HEK293 (cell line): Measurements from ENCODE around the gene HMGN2.
A peak's percentile ranks its signal among the peaks of the same experiment; 100 is the strongest.

Source experiments
- GLI2 ChIP-seq: fragments of 450-650 bp; formaldehyde crosslinking; IDR thresholded peaks from 2 replicates; pipeline ENCODE4; 2017; ENCODE audit warnings: missing biosample characterization, missing genetic modification characterization, low read depth, borderline replicate concordance
- HIC1 ChIP-seq: fragments of 450-650 bp; formaldehyde crosslinking; IDR thresholded peaks from 2 replicates; pipeline ENCODE4 v1.5.1; 2016; ENCODE audit warnings: missing biosample characterization, missing genetic modification characterization
- IKZF3 ChIP-seq: fragments of 450-650 bp; IDR thresholded peaks from 2 replicates; pipeline ENCODE4 v1.5.0; 2018; ENCODE audit warnings: missing biosample characterization, mild to moderate bottlenecking, missing genetic modification characterization, moderate library complexity
- KLF16 ChIP-seq: fragments of 450-650 bp; formaldehyde crosslinking; IDR thresholded peaks from 2 replicates; pipeline ENCODE4 v1.5.1; 2017; ENCODE audit warnings: missing biosample characterization, missing genetic modification characterization
- OSR2 ChIP-seq: fragments of 450-650 bp; formaldehyde crosslinking; IDR thresholded peaks from 2 replicates; pipeline ENCODE4 v1.5.1; 2016; ENCODE audit warnings: missing biosample characterization, missing genetic modification characterization
- PRDM1 ChIP-seq: fragments of 450-650 bp; formaldehyde crosslinking; IDR thresholded peaks from 2 replicates; pipeline ENCODE4; 2016; ENCODE audit warnings: missing biosample characterization, missing genetic modification characterization
- SP7 ChIP-seq: fragments of 450-650 bp; formaldehyde crosslinking; IDR thresholded peaks from 2 replicates; pipeline ENCODE4 v1.5.1; 2016; ENCODE audit warnings: missing biosample characterization, missing genetic modification characterization
- ZBTB10 ChIP-seq: fragments of 450-650 bp; formaldehyde crosslinking; IDR thresholded peaks from 2 replicates; pipeline ENCODE4 v1.5.1; 2016; ENCODE audit warnings: missing biosample characterization, missing genetic modification characterization
- ZBTB20 ChIP-seq: fragments of 450-650 bp; formaldehyde crosslinking; IDR thresholded peaks from 2 replicates; pipeline ENCODE4 v1.5.1; 2016; ENCODE audit warnings: missing biosample characterization, missing genetic modification characterization
- ZBTB21 ChIP-seq: fragments of 450-650 bp; formaldehyde crosslinking; IDR thresholded peaks from 2 replicates; pipeline ENCODE4 v1.5.1; 2017; ENCODE audit warnings: missing biosample characterization, missing genetic modification characterization
- ZNF2 ChIP-seq: fragments of 450-650 bp; formaldehyde crosslinking; IDR thresholded peaks from 2 replicates; pipeline ENCODE4 v1.5.1; 2016; ENCODE audit warnings: missing biosample characterization, missing genetic modification characterization
- ZNF24 ChIP-seq: fragments of 450-650 bp; formaldehyde crosslinking; IDR thresholded peaks from 2 replicates; pipeline ENCODE4 v1.5.1; 2016; ENCODE audit warnings: missing biosample characterization, missing genetic modification characterization
- ZNF266 ChIP-seq: fragments of 450-650 bp; formaldehyde crosslinking; IDR thresholded peaks from 2 replicates; pipeline ENCODE4 v1.5.1; 2016; ENCODE audit warnings: missing biosample characterization, missing genetic modification characterization, low read depth
- ZNF324 ChIP-seq: fragments of 450-650 bp; formaldehyde crosslinking; IDR thresholded peaks from 2 replicates; pipeline ENCODE4 v1.5.1; 2016; ENCODE audit warnings: missing biosample characterization, missing genetic modification characterization
- ZNF341 ChIP-seq: fragments of 450-650 bp; formaldehyde crosslinking; IDR thresholded peaks from 2 replicates; pipeline ENCODE4; 2016; ENCODE audit warnings: low read depth, missing biosample characterization, missing genetic modification characterization
- ZNF394 ChIP-seq: fragments of 450-650 bp; formaldehyde crosslinking; IDR thresholded peaks from 2 replicates; pipeline ENCODE4 v1.5.1; 2016; ENCODE audit warnings: missing biosample characterization, missing genetic modification characterization, mild to moderate bottlenecking, moderate library complexity, borderline replicate concordance
- ZNF398 ChIP-seq: fragments of 450-650 bp; formaldehyde crosslinking; IDR thresholded peaks from 2 replicates; pipeline ENCODE4 v1.5.1; 2017; ENCODE audit warnings: missing biosample characterization, missing genetic modification characterization
- ZNF501 ChIP-seq: fragments of 450-650 bp; formaldehyde crosslinking; IDR thresholded peaks from 2 replicates; pipeline ENCODE4 v1.5.1; 2016; ENCODE audit warnings: missing biosample characterization, missing genetic modification characterization
- ZNF558 ChIP-seq: fragments of 450-650 bp; formaldehyde crosslinking; IDR thresholded peaks from 2 replicates; pipeline ENCODE4 v1.5.1; 2016; ENCODE audit warnings: missing biosample characterization, missing genetic modification characterization
- ZNF629 ChIP-seq: fragments of 450-650 bp; formaldehyde crosslinking; IDR thresholded peaks from 2 replicates; pipeline ENCODE4 v1.5.1; 2017; ENCODE audit warnings: missing biosample characterization, missing genetic modification characterization
- ZNF660 ChIP-seq: fragments of 450-650 bp; IDR thresholded peaks from 2 replicates; pipeline ENCODE4 v1.5.1; 2018; ENCODE audit warnings: missing biosample characterization, mild to moderate bottlenecking, missing genetic modification characterization
- ZNF76 ChIP-seq: fragments of 450-650 bp; formaldehyde crosslinking; IDR thresholded peaks from 2 replicates; pipeline ENCODE4; 2016; ENCODE audit warnings: low read depth, missing biosample characterization, missing genetic modification characterization, borderline replicate concordance
- ZXDB ChIP-seq: fragments of 450-650 bp; formaldehyde crosslinking; IDR thresholded peaks from 2 replicates; pipeline ENCODE4 v1.5.1; 2016; ENCODE audit warnings: missing biosample characterization, missing genetic modification characterization
- TF ChIP-seq, protein P1 (sequence below): fragments of 450-650 bp; formaldehyde crosslinking; IDR thresholded peaks from 2 replicates; pipeline ENCODE4 v1.5.1; 2016; ENCODE audit warnings: missing biosample characterization, missing genetic modification characterization
- TF ChIP-seq, protein P2 (sequence below): fragments of 450-650 bp; formaldehyde crosslinking; IDR thresholded peaks from 2 replicates; pipeline ENCODE4 v1.5.1; 2016; ENCODE audit warnings: missing biosample characterization, missing genetic modification characterization, borderline replicate concordance

HMGN2 gene

GRCh38 chr1:26471498-26472319 lies 531 bp upstream of the HMGN2 start (continued):
- peak; percentile 93 for TF ChIP-seq HIC1 (tag by site-specific recombination)
- peak; percentile 61 for TF ChIP-seq ZNF341
- peak; percentile 66 for TF ChIP-seq OSR2
- TF ChIP-seq ZBTB21 (tag by site-specific recombination) = no peak
- TF ChIP-seq ZNF76 (tag by site-specific recombination) = 0 out of 2 replicates have a peak, but pooled peaks have one; percentile 43
- TF ChIP-seq ZXDB (tag by site-specific recombination) = peak; percentile 38
- TF ChIP-seq ZNF394 = peak; percentile 48; the same call in 1 of the 2 replicates
- TF ChIP-seq ZNF501 (tag by site-specific recombination) = peak; percentile 58; the same call in 1 of the 2 replicates
- peak; percentile 90 for TF ChIP-seq IKZF3 (tag by site-specific recombination)
- TF ChIP-seq, protein P1, sequence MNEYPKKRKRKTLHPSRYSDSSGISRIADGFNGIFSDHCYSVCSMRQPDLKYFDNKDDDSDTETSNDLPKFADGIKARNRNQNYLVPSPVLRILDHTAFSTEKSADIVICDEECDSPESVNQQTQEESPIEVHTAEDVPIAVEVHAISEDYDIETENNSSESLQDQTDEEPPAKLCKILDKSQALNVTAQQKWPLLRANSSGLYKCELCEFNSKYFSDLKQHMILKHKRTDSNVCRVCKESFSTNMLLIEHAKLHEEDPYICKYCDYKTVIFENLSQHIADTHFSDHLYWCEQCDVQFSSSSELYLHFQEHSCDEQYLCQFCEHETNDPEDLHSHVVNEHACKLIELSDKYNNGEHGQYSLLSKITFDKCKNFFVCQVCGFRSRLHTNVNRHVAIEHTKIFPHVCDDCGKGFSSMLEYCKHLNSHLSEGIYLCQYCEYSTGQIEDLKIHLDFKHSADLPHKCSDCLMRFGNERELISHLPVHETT (tag by site-specific recombination) = 0 out of 2 replicates have a peak, but pooled peaks have one; percentile 8
- TF ChIP-seq, protein P2, sequence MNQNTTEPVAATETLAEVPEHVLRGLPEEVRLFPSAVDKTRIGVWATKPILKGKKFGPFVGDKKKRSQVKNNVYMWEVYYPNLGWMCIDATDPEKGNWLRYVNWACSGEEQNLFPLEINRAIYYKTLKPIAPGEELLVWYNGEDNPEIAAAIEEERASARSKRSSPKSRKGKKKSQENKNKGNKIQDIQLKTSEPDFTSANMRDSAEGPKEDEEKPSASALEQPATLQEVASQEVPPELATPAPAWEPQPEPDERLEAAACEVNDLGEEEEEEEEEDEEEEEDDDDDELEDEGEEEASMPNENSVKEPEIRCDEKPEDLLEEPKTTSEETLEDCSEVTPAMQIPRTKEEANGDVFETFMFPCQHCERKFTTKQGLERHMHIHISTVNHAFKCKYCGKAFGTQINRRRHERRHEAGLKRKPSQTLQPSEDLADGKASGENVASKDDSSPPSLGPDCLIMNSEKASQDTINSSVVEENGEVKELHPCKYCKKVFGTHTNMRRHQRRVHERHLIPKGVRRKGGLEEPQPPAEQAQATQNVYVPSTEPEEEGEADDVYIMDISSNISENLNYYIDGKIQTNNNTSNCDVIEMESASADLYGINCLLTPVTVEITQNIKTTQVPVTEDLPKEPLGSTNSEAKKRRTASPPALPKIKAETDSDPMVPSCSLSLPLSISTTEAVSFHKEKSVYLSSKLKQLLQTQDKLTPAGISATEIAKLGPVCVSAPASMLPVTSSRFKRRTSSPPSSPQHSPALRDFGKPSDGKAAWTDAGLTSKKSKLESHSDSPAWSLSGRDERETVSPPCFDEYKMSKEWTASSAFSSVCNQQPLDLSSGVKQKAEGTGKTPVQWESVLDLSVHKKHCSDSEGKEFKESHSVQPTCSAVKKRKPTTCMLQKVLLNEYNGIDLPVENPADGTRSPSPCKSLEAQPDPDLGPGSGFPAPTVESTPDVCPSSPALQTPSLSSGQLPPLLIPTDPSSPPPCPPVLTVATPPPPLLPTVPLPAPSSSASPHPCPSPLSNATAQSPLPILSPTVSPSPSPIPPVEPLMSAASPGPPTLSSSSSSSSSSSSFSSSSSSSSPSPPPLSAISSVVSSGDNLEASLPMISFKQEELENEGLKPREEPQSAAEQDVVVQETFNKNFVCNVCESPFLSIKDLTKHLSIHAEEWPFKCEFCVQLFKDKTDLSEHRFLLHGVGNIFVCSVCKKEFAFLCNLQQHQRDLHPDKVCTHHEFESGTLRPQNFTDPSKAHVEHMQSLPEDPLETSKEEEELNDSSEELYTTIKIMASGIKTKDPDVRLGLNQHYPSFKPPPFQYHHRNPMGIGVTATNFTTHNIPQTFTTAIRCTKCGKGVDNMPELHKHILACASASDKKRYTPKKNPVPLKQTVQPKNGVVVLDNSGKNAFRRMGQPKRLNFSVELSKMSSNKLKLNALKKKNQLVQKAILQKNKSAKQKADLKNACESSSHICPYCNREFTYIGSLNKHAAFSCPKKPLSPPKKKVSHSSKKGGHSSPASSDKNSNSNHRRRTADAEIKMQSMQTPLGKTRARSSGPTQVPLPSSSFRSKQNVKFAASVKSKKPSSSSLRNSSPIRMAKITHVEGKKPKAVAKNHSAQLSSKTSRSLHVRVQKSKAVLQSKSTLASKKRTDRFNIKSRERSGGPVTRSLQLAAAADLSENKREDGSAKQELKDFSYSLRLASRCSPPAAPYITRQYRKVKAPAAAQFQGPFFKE (tag by site-specific recombination) = no peak
- TF ChIP-seq ZNF629 (tag by site-specific recombination) = peak; percentile 18
- peak; percentile 70 for TF ChIP-seq ZNF2 (tag by site-specific recombination)
- TF ChIP-seq ZNF660 (tag by site-specific recombination) = peak; percentile 14; the same call in 1 of the 2 replicates
- peak; percentile 40; the same call in 1 of the 2 replicates for TF ChIP-seq SP7 (tag by site-specific recombination)
- no peak for TF ChIP-seq KLF16 (tag by site-specific recombination)
- TF ChIP-seq ZNF398 (tag by site-specific recombination) = peak; percentile 96
- TF ChIP-seq ZNF324 (tag by site-specific recombination) = peak; percentile 37; the same call in 1 of the 2 replicates
- TF ChIP-seq ZBTB20 (tag by site-specific recombination) = peak; percentile 86
- TF ChIP-seq GLI2 = no peak
- TF ChIP-seq ZNF266 = no peak
- peak; percentile 70 for TF ChIP-seq ZBTB10
- no peak for TF ChIP-seq ZNF558 (tag by site-specific recombination)
- peak; percentile 70 for TF ChIP-seq ZNF24 (tag by site-specific recombination)
- peak; percentile 95 for TF ChIP-seq PRDM1 (tag by site-specific recombination)
